Right kidney (tissue), 1 donor: ENCODE results near the gene GAD1.

ENCODE experiments used
- DNase-seq: peaks from one replicate; pipeline ENCODE4 v3.0.0-alpha.2; 2016

The GAD1 gene

DNA sequence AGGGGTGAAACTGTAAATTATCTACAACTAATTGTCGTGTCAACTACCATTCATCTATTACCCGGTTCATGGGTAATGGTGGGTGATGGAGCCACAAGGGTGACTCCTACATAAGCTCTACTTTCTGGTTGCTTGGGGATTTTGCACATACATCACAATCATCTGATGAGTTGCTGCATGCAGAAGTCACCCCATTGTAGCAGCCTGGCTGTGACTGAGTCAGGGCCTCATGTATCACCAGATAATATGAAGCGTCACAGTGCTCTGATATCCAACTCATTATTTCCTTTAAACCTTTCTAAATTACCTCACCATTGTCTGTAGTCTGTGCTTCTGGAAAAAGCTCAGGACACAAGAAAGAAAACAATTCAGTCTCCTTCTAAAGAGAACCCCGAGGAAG, 79.9 kb downstream of the GAD1 start:
- DNase-seq: no peak

DNA sequence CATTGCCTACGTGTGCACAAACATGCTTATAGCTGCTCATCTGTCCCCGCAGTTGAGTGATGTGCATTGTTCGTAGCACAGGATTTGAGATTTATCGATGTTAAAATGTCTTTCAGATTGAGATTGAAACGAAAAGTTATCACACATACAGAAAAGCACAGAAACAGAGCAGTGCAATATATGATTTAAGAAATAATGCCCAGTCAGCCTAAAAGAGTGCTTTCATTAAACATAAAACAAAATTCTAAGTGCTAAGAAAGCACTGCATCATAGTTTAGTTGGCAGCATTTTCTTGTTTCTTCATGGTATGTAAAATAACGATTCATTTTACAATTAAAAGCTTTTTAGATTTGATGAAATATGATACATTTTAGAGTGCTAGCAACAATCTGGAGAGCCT, 80.4 kb downstream of the GAD1 start:
- DNase-seq: no peak

DNA sequence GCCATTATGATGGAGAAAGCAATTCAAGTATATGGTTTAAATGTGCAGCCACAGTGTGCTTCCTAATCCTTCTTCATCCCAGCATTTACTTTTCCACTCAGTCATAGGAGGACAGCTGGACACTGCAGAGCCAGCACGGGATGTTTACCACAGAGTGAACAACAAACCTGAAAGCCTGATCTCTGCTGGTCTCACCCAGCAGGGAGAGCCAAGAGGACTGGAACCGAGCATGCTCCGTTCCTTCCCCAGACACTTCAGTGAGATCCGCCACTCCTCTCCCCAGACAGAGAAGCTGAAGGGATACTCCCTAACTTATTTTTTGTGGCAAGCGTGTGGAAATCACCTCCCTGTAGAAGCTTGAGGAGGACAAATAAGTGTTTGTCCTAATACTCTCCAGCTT, 89.2 kb downstream of the GAD1 start:
- no peak for DNase-seq
